ENCODE results near the gene CERS2.

- TF ChIP-seq CTCF (IDR thresholded peaks at IDR 0.05; ENCODE audit: insufficient read depth, low read depth, low read length), result no peak
- no peak for TF ChIP-seq EZH2 (IDR thresholded peaks at IDR 0.05; ENCODE audit: insufficient read depth, low read length)
Measured at GRCh38 chr1:151000408-151000807, 25.8 kb upstream of the CERS2 start.

Data from astrocyte (in vitro differentiated cells and primary cell).